ENCODE data around the gene MMP12.

MMP12 gene

GRCh38 chr11:102874852-102875251 is at the start of gene MMP12:
Gene MMP12, minus strand, starts transcription at chr11:102874982. Its CDS starts 45 bp downstream, at chr11:102874937.
- no peak within 1 kb of the TSS for H3K27ac ChIP-seq
- TF ChIP-seq CTCF (IDR thresholded peaks at IDR 0.05) = no peak
- intact Hi-C loops (cut with DNase I; ENCODE audit: low total_unique reads) = no loop called here
- no peak within 1 kb of the TSS for H3K4me3 ChIP-seq
- DNase-seq = no peak
- no peaks in the 10 kb centered on the region for H3K27me3 ChIP-seq
- H3K9me3 ChIP-seq = no peaks in the 10 kb centered on the region
- H3K36me3 ChIP-seq = no peaks in the 10 kb centered on the region
- H3K4me1 ChIP-seq = no peaks in the 10 kb centered on the region

- no peaks in the 10 kb centered on the region for H3K4me1 ChIP-seq
- no peaks in the 10 kb centered on the region for H3K36me3 ChIP-seq
- H3K27ac ChIP-seq = no peak overlapping the region
- H3K27me3 ChIP-seq = no peaks in the 10 kb centered on the region
- intact Hi-C loops (cut with DNase I; ENCODE audit: low total_unique reads) = no loop called here
- no peak for DNase-seq
- no peak for TF ChIP-seq CTCF (IDR thresholded peaks at IDR 0.05)
- H3K4me3 ChIP-seq = no peak overlapping the region
- H3K9me3 ChIP-seq = no peaks in the 10 kb centered on the region
These were observed 46.9 kb upstream of the MMP12 start for GRCh38 chr11:102921587-102922220.

- Histone ChIP-seq H3K4me1 (no peaks in the 10 kb centered on the region), H3K27me3 (no peaks in the 10 kb centered on the region), H3K9me3 (no peaks in the 10 kb centered on the region), H3K27ac (no peak overlapping the region), H3K36me3 (no peaks in the 10 kb centered on the region), H3K4me3 (no peak overlapping the region)
- no peak for TF ChIP-seq CTCF (IDR thresholded peaks at IDR 0.05)
- intact Hi-C loops (cut with DNase I; ENCODE audit: low total_unique reads) = no loop called here
- no peak for DNase-seq
These were observed 45.4 kb upstream of the MMP12 start for GRCh38 chr11:102920118-102920684.

- Histone ChIP-seq H3K27ac (no peak overlapping the region), H3K27me3 (no peaks in the 10 kb centered on the region), H3K4me1 (no peaks in the 10 kb centered on the region), H3K4me3 (no peak overlapping the region), H3K9me3 (no peaks in the 10 kb centered on the region), H3K36me3 (no peaks in the 10 kb centered on the region)
- TF ChIP-seq CTCF (IDR thresholded peaks at IDR 0.05) = no peak
- intact Hi-C loops (cut with DNase I; ENCODE audit: low total_unique reads) = no loop called here
- DNase-seq = no peak
These were observed 40.2 kb upstream of the MMP12 start for GRCh38 chr11:102915044-102915375.

GRCh38 chr11:102914238-102915043 is 39.7 kb upstream of the MMP12 start:
- Histone ChIP-seq H3K36me3 (no peaks in the 10 kb centered on the region), H3K27ac (no peak overlapping the region), H3K27me3 (no peaks in the 10 kb centered on the region), H3K9me3 (no peaks in the 10 kb centered on the region), H3K4me1 (no peaks in the 10 kb centered on the region), H3K4me3 (no peak overlapping the region)
- DNase-seq = no peak
- intact Hi-C loops (cut with DNase I; ENCODE audit: low total_unique reads) = no loop called here
- peak; percentile 45 to 46 for TF ChIP-seq CTCF (IDR thresholded peaks at IDR 0.05)
